CD4-positive, alpha-beta T cell treated with Interleukin-10 for 1 hour (primary cell): Measurements from ENCODE around the gene MAPRE2.

Experiments used
- DNase-seq: peaks from one replicate; pipeline ENCODE4 v3.0.0-alpha.2; 2020

The MAPRE2 gene

DNA sequence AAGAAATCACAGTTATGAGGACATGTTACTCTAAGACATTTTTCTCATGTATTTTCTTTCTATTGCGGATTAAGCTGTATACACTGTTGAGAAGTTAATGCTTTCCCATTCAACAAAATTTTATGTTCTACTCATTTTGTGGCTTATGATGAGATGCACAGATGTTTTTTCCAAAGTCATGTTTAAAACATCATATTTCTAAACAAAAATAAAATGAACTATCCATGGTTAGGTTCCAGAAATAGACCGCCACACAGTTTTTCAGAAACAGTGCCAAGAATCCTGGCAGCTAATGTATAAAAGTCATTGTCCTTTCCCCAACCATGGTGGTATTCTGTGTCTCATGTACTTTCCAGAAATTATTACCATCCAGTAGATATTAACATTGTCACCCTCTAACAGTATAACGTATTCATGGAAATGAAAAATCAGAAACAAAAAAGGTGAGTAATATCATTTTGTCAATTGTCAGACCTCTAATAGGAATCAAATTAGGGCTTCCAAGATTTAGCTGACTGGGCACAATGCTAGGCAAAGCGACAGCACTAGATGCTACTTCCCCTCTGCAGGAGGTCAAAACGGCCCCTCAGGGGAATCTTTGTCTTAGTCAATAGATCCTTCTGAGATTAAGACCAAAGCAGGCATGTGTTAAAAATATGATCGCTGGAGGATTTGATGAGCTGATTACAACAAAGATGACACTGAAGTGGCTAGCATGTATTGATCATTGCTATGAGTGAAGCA is 145.2 kb downstream of the MAPRE2 start:
- no peak for DNase-seq

DNA sequence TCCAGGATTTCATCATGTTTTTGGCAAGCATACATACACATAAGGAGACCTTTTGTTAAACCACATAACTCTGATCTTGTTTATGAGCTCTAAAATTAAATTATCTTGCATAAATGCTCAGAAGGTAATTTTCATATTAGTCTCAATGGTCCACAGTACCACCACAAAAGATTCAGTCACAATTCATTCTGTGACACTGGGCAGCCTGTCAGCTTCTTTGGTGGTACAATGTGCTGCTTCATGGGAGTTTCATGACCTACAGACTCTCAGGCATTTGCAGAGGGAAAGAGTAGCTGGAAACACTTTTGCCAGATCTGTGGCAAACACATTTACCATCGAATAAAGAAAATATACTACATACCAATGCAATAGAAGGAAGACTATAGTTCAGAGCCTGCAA is 148.3 kb downstream of the MAPRE2 start:
- no peak for DNase-seq

DNA sequence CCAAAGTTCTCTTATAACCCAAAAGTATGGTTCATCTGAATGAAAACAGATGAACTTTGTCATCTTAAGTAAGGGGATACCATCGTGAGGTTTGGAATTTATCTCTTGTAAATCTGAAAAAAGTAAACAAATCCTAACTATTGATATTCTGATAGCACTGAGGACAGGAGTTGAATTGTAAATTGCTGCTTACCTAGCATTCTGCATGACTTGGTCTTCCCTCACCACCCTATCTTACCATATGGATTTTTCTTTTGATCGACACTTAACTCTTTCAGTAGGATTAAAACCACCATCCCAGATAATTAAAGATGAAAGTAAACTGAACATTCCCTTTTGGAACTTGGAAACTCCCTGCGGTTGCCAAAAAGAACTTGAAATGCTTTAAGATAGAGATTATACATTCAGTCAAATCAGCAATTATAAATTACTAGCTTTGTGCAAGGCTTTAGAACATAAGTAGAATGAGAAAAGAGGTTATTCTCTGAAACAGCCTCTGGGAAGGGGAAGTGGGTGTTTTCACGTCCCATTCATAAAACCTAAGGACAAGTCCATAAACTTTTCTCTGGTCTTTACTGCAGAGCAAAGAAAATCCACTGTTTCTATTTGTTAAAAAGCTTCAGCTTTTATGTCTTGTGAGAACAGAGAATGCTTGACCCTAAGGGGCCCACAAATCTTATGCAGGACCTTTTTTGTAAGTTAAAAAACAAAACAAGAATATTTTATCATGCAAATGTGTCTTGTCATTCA is 149.9 kb downstream of the MAPRE2 start:
- no peak for DNase-seq

DNA sequence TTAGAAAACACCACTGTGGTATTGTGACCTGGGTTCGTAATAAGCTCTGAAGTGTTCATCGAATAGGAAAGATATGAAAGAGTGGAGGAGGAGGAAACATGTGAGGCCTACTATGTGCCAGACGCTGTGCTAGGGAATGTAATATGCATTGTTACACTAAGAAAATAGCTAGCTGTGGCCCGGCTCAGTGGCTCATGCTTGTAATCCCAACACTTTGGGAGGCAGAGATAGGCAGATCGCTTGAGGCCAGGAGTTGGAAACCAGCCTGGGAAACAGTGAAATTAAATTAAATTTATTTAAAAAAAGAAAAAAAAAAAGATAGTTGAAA is 150.4 kb downstream of the MAPRE2 start:
- no peak for DNase-seq

DNA sequence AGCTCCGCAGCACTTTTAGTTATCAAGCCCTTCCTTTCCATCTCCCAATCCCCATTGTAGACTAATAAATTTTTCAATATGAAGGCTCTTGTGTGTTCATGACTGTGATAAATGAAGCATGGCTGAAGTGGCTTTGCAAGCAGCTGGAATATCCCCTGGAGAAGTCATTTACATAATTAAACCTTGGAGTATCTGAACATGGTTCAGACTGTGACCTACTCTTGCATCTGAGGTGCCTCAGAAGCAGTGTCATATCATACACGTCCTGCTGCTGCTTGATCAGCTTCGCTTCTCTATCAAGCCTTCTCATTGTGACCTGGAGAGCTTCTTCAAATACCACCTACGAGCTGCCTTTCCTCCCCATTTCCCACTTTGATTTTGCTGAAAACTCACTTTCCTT is 151.2 kb downstream of the MAPRE2 start:
- DNase-seq = no peak
